ENCODE data around the gene LRP1. TPM values are rescaled to one million over a fixed set of nuclear protein-coding genes. Genes with fewer than 3 reads are reported as not detected.

LRP1 gene
- total and polyA plus RNA-seq, 8 donors: 108 to 325 (median 138) TPM

- Histone ChIP-seq H3K36me3 (peaks cover 0 to 73% of the 10 kb centered on the region in 2 donors), H3K27ac (peak overlapping the region in 1 of 2 donors; percentile 2), H3K4me3 (no peak overlapping the region), H3K27me3 (no peaks in the 10 kb centered on the region), H3K9me3 (no peaks in the 10 kb centered on the region), H3K4me1 (peaks cover 9 to 87% of the 10 kb centered on the region in 2 donors)
- DNase-seq (peak in 2 of 4 donors; percentile 63 to 86), ATAC-seq (peak; percentile 11)
- intact Hi-C loops (cut with DNase I): no loop called here
- TF ChIP-seq CTCF (IDR thresholded peaks at IDR 0.05): no peak
Measured at GRCh38 chr12:57156701-57157403, 28.6 kb downstream of the LRP1 start.

- peak; percentile 36 for ATAC-seq
Measured at GRCh38 chr12:57157588-57158173, 29.4 kb downstream of the LRP1 start.

GRCh38 chr12:57158186-57158585 lies 29.9 kb downstream of the LRP1 start:
- H3K4me3 ChIP-seq: no peak overlapping the region
- H3K36me3 ChIP-seq: peaks cover 0 to 84% of the 10 kb centered on the region in 2 donors
- no peak for TF ChIP-seq CTCF (IDR thresholded peaks at IDR 0.05)

More at GRCh38 chr12:57157588-57158173, 29.4 kb downstream of the LRP1 start:
- peak overlapping the region in 1 of 2 donors; percentile 53 for H3K27ac ChIP-seq
- peaks cover under 1 to 85% of the 10 kb centered on the region in 2 donors for H3K4me1 ChIP-seq
- H3K9me3 ChIP-seq: no peaks in the 10 kb centered on the region
- H3K27me3 ChIP-seq: no peaks in the 10 kb centered on the region
- no peak for TF ChIP-seq CTCF (IDR thresholded peaks at IDR 0.05)
- H3K4me3 ChIP-seq: no peak overlapping the region
- peaks cover 0 to 80% of the 10 kb centered on the region in 2 donors for H3K36me3 ChIP-seq
- no peak for DNase-seq
- intact Hi-C loops (cut with DNase I): no loop called here

GRCh38 chr12:57158665-57159064 lies 30.4 kb downstream of the LRP1 start:
- no peak overlapping the region for H3K4me3 ChIP-seq
- TF ChIP-seq CTCF (IDR thresholded peaks at IDR 0.05): no peak
- peaks cover 0 to 85% of the 10 kb centered on the region in 2 donors for H3K36me3 ChIP-seq
- no peaks in the 10 kb centered on the region for H3K9me3 ChIP-seq
- H3K27ac ChIP-seq: peak overlapping the region in 1 of 2 donors; percentile 53
- H3K27me3 ChIP-seq: no peaks in the 10 kb centered on the region
- H3K4me1 ChIP-seq: peaks cover 0 to 81% of the 10 kb centered on the region in 2 donors
- intact Hi-C loops (cut with DNase I): no loop called here
- no peak for ATAC-seq
- DNase-seq: no peak

More at GRCh38 chr12:57158186-57158585, 29.9 kb downstream of the LRP1 start:
- intact Hi-C loops (cut with DNase I): no loop called here
- no peak for DNase-seq
- Histone ChIP-seq H3K4me1 (peaks cover 0 to 83% of the 10 kb centered on the region in 2 donors), H3K27me3 (no peaks in the 10 kb centered on the region), H3K9me3 (no peaks in the 10 kb centered on the region), H3K27ac (peak overlapping the region in 1 of 2 donors; percentile 53)
- ATAC-seq: no peak

DNA sequence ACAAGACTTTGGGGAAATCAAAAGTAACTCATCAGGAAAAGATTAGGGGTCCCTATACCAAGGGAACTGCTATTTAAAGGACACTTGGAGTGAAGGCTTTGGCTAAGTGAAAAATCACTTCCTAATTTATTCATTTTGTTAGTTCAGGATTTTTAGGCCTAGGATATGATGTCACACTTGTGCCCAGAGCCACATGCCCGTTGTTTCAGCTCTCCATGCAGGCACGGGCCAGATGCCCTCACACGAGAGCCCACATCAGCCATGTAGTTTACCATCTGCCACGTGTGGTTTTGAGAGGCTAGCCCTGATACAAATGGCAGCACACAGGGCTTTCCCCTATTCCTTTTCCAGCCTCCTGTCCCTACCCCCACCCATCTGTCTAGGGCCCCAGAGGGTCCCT lies 31.0 kb downstream of the LRP1 start:
- H3K9me3 ChIP-seq: no peaks in the 10 kb centered on the region
- ATAC-seq (peak; percentile 9), DNase-seq (peak in 1 of 4 donors; percentile 34)
- H3K27me3 ChIP-seq: no peaks in the 10 kb centered on the region
- TF ChIP-seq CTCF (IDR thresholded peaks at IDR 0.05): no peak
- H3K36me3 ChIP-seq: peaks cover 0 to 85% of the 10 kb centered on the region in 2 donors
- H3K4me3 ChIP-seq: no peak overlapping the region
- H3K27ac ChIP-seq: peak overlapping the region in 1 of 2 donors; percentile 53
- peaks cover 0 to 74% of the 10 kb centered on the region in 2 donors for H3K4me1 ChIP-seq
- intact Hi-C loops (cut with DNase I): no loop called here

Data from left lung (tissue), 10 donors.